Stimulated activated naive CD8-positive, alpha-beta T cell treated with anti-CD3 and anti-CD28 coated beads, Interleukin-15, amount 100 ng/mL, for 72 hours (primary cell): ENCODE data around the gene NOD2.

Experiments used
- ATAC-seq: fragments of 150-1000 bp; cut with Tn5 transposase; 2 replicates; pipeline ENCODE4 v1.10.0; 2021; ENCODE audit warnings: mild to moderate bottlenecking, moderate library complexity
- DNase-seq, 2 donors: peaks; one replicate each; pipeline ENCODE4 v3.0.0; 2021 to 2022
- H3K27ac Mint-ChIP-seq, 2 donors: one replicate each; pipeline ENCODE4 v1.8.0; 2022; ENCODE audit warnings: mild to moderate bottlenecking in 2 of 2, mixed read lengths in 2 of 2, moderate library complexity in 2 of 2
- H3K27me3 Mint-ChIP-seq: one replicate; pipeline ENCODE4 v1.8.0; 2022; ENCODE audit warnings: mixed read lengths
- H3K4me1 Mint-ChIP-seq: one replicate; pipeline ENCODE4 v1.8.0; 2022; ENCODE audit warnings: mild to moderate bottlenecking, mixed read lengths
- H3K4me3 Mint-ChIP-seq, 2 donors: one replicate each; pipeline ENCODE4 v1.8.0; 2022; ENCODE audit warnings: mild to moderate bottlenecking in 2 of 2, mixed read lengths in 2 of 2, moderate library complexity in 1 of 2
- H3K9me3 Mint-ChIP-seq, 2 donors: one replicate each; pipeline ENCODE4 v1.8.0; 2022; ENCODE audit warnings: mixed read lengths in 2 of 2

Gene NOD2

GRCh38 chr16:50712956-50713355, 19.6 kb downstream of the NOD2 start:
- Mint-ChIP-seq H3K27me3 (no peaks in the 10 kb centered on the region), H3K9me3 (no peaks in the 10 kb centered on the region), H3K4me3 (no peak overlapping the region), H3K27ac (no peak overlapping the region), H3K4me1 (peaks cover 55% of the 10 kb centered on the region)
- no peak for DNase-seq
- no peak for ATAC-seq

GRCh38 chr16:50717091-50717490, 23.7 kb downstream of the NOD2 start:
- Mint-ChIP-seq H3K27ac (peak overlapping the region in 1 of 2 donors; percentile 36), H3K4me1 (peaks cover 50% of the 10 kb centered on the region), H3K4me3 (no peak overlapping the region), H3K9me3 (no peaks in the 10 kb centered on the region), H3K27me3 (no peaks in the 10 kb centered on the region)
- no peak for DNase-seq
- ATAC-seq, result no peak

DNA sequence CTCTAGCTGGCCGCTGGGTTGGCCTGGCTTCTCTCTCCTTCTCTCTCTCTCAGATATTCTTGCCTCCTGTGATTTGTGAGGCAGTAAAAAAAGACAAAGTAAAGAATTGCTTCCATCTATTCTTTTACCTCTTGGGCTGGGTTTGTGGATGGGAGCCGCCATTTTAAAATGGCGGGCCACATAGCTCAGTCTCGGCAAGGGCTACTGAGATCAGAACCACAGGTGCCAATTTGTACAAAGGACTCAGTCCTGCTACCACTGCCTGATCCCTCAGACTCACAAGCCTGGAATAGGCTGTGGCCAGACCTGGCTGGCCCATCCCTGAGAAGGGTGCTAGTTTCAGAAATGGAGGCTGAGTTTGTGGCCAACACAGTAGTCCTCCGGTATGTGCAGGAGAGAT, 24.1 kb downstream of the NOD2 start:
- peaks cover 50% of the 10 kb centered on the region for H3K4me1 Mint-ChIP-seq
- no peak overlapping the region for H3K4me3 Mint-ChIP-seq
- no peak for DNase-seq
- no peak for ATAC-seq
- H3K9me3 Mint-ChIP-seq, result no peaks in the 10 kb centered on the region
- no peak overlapping the region for H3K27ac Mint-ChIP-seq
- no peaks in the 10 kb centered on the region for H3K27me3 Mint-ChIP-seq

GRCh38 chr16:50718061-50718760, 24.8 kb downstream of the NOD2 start:
- Mint-ChIP-seq H3K4me1 (peaks cover 50% of the 10 kb centered on the region), H3K27me3 (no peaks in the 10 kb centered on the region), H3K4me3 (no peak overlapping the region), H3K27ac (no peak overlapping the region), H3K9me3 (peaks cover 0 to 2% of the 10 kb centered on the region in 2 donors)
- DNase-seq, result no peak
- ATAC-seq, result no peak

DNA sequence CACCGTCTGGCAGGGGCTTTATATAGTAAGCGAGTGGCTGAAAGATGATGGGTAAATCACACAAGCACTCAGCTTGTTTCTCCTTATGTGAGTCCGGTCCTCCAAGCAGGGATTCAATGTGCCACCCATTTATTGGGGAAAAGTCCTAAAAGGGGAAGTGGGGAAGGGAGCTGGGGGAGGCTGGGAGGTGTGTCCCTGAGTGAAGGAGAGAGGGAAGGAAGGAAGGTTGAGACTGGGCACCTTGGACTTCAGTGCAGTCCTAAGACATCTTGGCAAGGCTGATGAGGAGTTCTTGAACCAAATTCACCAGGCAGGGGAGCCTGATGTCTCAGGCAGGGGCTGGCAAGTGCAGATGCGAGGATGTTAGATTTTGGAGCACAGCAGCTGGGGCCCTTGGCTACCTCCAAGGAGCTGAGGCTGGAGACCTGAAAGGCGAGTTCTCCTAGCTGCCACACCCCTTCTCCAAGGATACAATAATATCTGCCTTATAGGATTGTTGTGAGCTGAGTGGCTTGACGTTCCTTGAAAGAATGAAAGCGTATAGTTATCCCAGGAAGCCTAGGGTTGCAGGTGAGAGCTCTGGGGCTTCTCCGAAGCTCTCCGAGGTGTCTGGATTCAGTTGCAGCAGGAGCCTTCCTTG, 25.5 kb downstream of the NOD2 start:
- no peak overlapping the region for H3K27ac Mint-ChIP-seq
- DNase-seq (no peak), ATAC-seq (no peak)
- no peak overlapping the region for H3K4me3 Mint-ChIP-seq
- no peaks in the 10 kb centered on the region for H3K27me3 Mint-ChIP-seq
- H3K9me3 Mint-ChIP-seq, result peaks cover 1 to 8% of the 10 kb centered on the region in 2 donors
- H3K4me1 Mint-ChIP-seq, result peaks cover 52% of the 10 kb centered on the region

- Mint-ChIP-seq H3K27me3 (no peaks in the 10 kb centered on the region), H3K4me3 (peak overlapping the region in 1 of 2 donors; percentile 34), H3K9me3 (peaks cover 9 to 14% of the 10 kb centered on the region in 2 donors), H3K27ac (peak overlapping the region; percentile 73 to 93), H3K4me1 (peaks cover 57% of the 10 kb centered on the region)
- peak; percentile 77 for ATAC-seq
- peak in 1 of 2 donors; percentile 23 for DNase-seq
These were observed 26.3 kb downstream of the NOD2 start for GRCh38 chr16:50719401-50720337.

- Mint-ChIP-seq H3K4me1 (peaks cover 52% of the 10 kb centered on the region), H3K4me3 (no peak overlapping the region)
- ATAC-seq, result no peak
These were observed 28.4 kb downstream of the NOD2 start for GRCh38 chr16:50721549-50722404.

GRCh38 chr16:50722405-50722737, 29.0 kb downstream of the NOD2 start:
- ATAC-seq, result no peak
- Mint-ChIP-seq H3K9me3 (peaks cover 18% of the 10 kb centered on the region in 2 donors), H3K27ac (peak overlapping the region in 1 of 2 donors; percentile 55), H3K27me3 (no peaks in the 10 kb centered on the region), H3K4me3 (no peak overlapping the region), H3K4me1 (peaks cover 46% of the 10 kb centered on the region)
- no peak for DNase-seq

More at GRCh38 chr16:50721549-50722404, 28.4 kb downstream of the NOD2 start:
- Mint-ChIP-seq H3K9me3 (peaks cover 18% of the 10 kb centered on the region in 2 donors), H3K27me3 (no peaks in the 10 kb centered on the region), H3K27ac (peak overlapping the region in 1 of 2 donors; percentile 55)
- no peak for DNase-seq

GRCh38 chr16:50722960-50723359, 29.6 kb downstream of the NOD2 start:
- H3K4me3 Mint-ChIP-seq, result no peak overlapping the region
- DNase-seq (no peak), ATAC-seq (no peak)
- peaks cover 18% of the 10 kb centered on the region in 2 donors for H3K9me3 Mint-ChIP-seq
- no peaks in the 10 kb centered on the region for H3K27me3 Mint-ChIP-seq
- peaks cover 41% of the 10 kb centered on the region for H3K4me1 Mint-ChIP-seq
- no peak overlapping the region for H3K27ac Mint-ChIP-seq

DNA sequence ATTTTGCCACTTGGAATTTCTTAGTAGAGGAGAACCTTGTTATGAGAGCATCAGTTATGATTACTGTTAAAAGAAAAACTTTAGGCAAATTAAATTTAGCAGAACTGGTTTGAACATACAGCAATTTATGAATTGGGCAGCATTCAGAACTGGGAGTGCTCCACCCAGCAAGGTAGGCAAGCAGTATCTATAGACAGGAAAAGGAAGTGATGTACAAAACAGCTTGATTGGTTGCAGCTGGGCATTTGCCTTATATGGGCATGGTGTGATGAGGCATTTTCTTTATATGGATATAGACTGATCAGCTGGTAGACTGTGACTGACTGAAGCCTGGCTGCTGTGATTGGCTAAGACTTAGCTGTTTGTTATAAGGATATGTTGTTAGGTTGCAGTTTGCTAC, 30.9 kb downstream of the NOD2 start:
- peaks cover 18% of the 10 kb centered on the region in 2 donors for H3K9me3 Mint-ChIP-seq
- DNase-seq, result no peak
- H3K4me1 Mint-ChIP-seq, result peaks cover 35% of the 10 kb centered on the region
- no peak overlapping the region for H3K4me3 Mint-ChIP-seq
- no peaks in the 10 kb centered on the region for H3K27me3 Mint-ChIP-seq
- H3K27ac Mint-ChIP-seq, result no peak overlapping the region
- ATAC-seq, result peak; percentile 64

DNA sequence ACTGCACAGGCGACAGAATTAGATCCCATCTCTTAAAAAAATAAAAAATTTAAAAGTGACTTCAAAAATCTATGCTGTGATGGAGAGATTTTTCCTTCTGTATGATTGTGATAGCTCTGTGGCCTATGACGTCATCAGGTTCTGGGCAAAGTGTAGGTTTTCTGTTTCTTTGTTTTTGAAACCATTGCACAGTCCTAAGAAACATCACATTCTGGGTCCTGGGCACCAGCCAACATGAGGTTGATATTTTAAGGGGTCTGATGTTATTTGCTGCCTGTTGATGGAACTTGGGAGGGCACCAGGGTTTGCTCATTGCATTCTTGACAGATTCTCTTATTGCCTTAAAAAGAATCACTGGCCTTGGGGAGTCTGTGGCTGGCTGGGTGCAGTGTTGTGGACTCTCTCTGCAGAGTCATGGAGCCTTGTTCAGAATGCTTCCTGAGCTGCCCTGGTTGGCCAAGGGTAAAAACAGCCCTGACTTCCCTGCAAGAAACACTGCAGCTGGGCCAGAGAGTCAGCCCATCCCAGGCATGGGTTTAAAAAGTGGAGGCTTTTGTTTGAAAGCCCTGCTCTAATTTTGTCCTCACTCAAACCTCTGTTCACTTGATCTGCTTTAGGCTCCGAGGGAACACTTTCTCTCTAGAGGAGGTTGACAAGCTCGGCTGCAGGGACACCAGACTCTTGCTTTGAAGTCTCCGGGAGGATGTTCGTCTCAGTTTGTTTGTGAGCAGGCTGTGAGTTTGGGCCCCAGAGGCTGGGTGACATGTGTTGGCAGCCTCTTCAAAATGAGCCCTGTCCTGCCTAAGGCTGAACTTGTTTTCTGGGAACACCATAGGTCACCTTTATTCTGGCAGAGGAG, 38.0 kb downstream of the NOD2 start:
- Mint-ChIP-seq H3K9me3 (no peaks in the 10 kb centered on the region), H3K27ac (no peak overlapping the region), H3K4me1 (peaks cover 32% of the 10 kb centered on the region), H3K27me3 (no peaks in the 10 kb centered on the region), H3K4me3 (no peak overlapping the region)
- DNase-seq (no peak), ATAC-seq (peak; percentile 68)

GRCh38 chr16:50731989-50732832, 38.8 kb downstream of the NOD2 start:
- Mint-ChIP-seq H3K9me3 (no peaks in the 10 kb centered on the region), H3K27me3 (no peaks in the 10 kb centered on the region), H3K4me3 (no peak overlapping the region), H3K27ac (peak overlapping the region in 1 of 2 donors; percentile 79), H3K4me1 (peaks cover 41% of the 10 kb centered on the region)
- DNase-seq (no peak), ATAC-seq (no peak)

DNA sequence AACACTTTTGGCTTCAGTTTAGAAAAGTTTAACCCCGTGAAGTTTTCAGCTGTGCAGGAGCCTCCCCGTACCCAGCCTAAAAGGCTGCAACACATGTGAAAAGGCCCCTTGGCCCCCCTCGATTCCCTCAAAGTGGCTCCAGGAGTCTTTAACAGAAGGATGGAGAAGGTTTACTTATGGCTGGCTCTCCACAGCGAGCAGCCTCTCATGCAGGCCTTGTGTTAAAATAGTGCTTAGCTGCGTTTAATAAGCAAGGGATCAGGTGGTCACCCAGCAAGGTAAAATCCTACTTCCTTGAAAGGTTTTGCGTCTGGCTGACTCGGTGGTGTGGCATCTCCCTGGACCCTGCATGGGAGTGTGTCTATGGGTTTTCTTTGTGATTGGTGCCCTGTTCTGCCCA, 40.1 kb downstream of the NOD2 start:
- H3K27me3 Mint-ChIP-seq, result no peaks in the 10 kb centered on the region
- H3K27ac Mint-ChIP-seq, result no peak overlapping the region
- no peaks in the 10 kb centered on the region for H3K9me3 Mint-ChIP-seq
- peaks cover 42% of the 10 kb centered on the region for H3K4me1 Mint-ChIP-seq
- DNase-seq, result no peak
- no peak for ATAC-seq
- no peak overlapping the region for H3K4me3 Mint-ChIP-seq
